Putamen (tissue), 1 donor: ENCODE data around the gene RPL15.

Experiments
- DNase-seq: peaks from one replicate; pipeline ENCODE4 v3.0.0-alpha.2; 2016; ENCODE audit warnings: low spot score

Gene RPL15

GRCh38 chr3:23961913-23962312 lies 45.0 kb downstream of the RPL15 start:
- DNase-seq: no peak

- DNase-seq: no peak
Measured at GRCh38 chr3:23964537-23965235, 47.8 kb downstream of the RPL15 start.

- DNase-seq: no peak
Measured at GRCh38 chr3:23966328-23966727, 49.4 kb downstream of the RPL15 start.

- no peak for DNase-seq
Measured at GRCh38 chr3:23968463-23969184, 51.7 kb downstream of the RPL15 start.

GRCh38 chr3:23969393-23969792 lies 52.5 kb downstream of the RPL15 start:
- no peak for DNase-seq
